Upper lobe of left lung (tissue), 6 donors: Measurements from ENCODE around the gene DYNC1I2. TPM values are rescaled to one million over a fixed set of nuclear protein-coding genes. Genes with fewer than 3 reads are reported as not detected.
A peak's percentile ranks its signal among the peaks of the same experiment; 100 is the strongest.
"Not testable (repeated sequence)": the region's sequence is repeated elsewhere in the genome, so short reads cannot be mapped to it uniquely, and the experiment has no call there.

Experiments used
- ATAC-seq, 2 donors: fragments of 200-7000 bp; cut with Tn5 transposase; one replicate each; pipeline ENCODE4 v1.9.1; 2022; ENCODE audit warnings: mild to moderate bottlenecking in 2 of 2, moderate library complexity in 2 of 2; ENCODE audit not compliant: low FRiP score in 2 of 2
- DNase-seq, 2 donors: peaks; one replicate each; pipeline ENCODE4 v3.0.0-alpha.2; 2019 to 2020
- H3K27ac ChIP-seq, 4 donors: fragments of 200-600 bp; sonication (generic); one replicate each; pipeline ENCODE4 v1.5.1; 2016 to 2019
- H3K27me3 ChIP-seq, 4 donors: fragments of 200-600 bp; sonication (generic); one replicate each; pipeline ENCODE4 v1.5.1; 2017 to 2019
- H3K36me3 ChIP-seq, 4 donors: fragments of 200-600 bp; sonication (generic); one replicate each; pipeline ENCODE4 v1.5.1; 2016 to 2019
- H3K4me1 ChIP-seq, 4 donors: fragments of 200-600 bp; sonication (generic); one replicate each; pipeline ENCODE4 v1.5.1; 2018 to 2019
- H3K4me3 ChIP-seq, 4 donors: fragments of 200-600 bp; sonication (generic); one replicate each; pipeline ENCODE4 v1.5.1; 2017 to 2019; ENCODE audit warnings: mild to moderate bottlenecking in 2 of 4, moderate library complexity in 1 of 4
- H3K9me3 ChIP-seq, 4 donors: fragments of 200-600 bp; sonication (generic); one replicate each; pipeline ENCODE4 v1.5.1; 2018 to 2019
- CTCF ChIP-seq, 6 experiments: fragments of 450-650 bp in 4 of 6; fragments of 200-600 bp in 2 of 6; sonication (generic) in 2 of 6; IDR thresholded peaks; one replicate each; pipeline ENCODE4 v1.5.1; 2016 to 2019; ENCODE audit warnings: antibody characterized with exemption in 6 of 6
- EP300 ChIP-seq, 4 donors: sonication (generic); formaldehyde crosslinking; IDR thresholded peaks; one replicate each; pipeline ENCODE4 v1.5.1; 2017; ENCODE audit warnings: antibody characterized with exemption in 4 of 4, control low read depth in 2 of 4
- POLR2A ChIP-seq, 4 donors: fragments of 450-650 bp; IDR thresholded peaks; one replicate each; pipeline ENCODE4 v1.5.1; 2016 to 2017; ENCODE audit warnings: antibody characterized with exemption in 4 of 4, mild to moderate bottlenecking in 2 of 4
- POLR2AphosphoS5 ChIP-seq, 2 donors: sonication (generic); formaldehyde crosslinking; IDR thresholded peaks; one replicate each; pipeline ENCODE4 v1.5.1; 2017; ENCODE audit warnings: antibody characterized with exemption in 2 of 2
- WGBS, 2 donors: methylation state at CpG; one replicate each; pipeline ENCODE4 v1.1.5; 2017 to 2018; 5-methylcytosine and 5-hydroxymethylcytosine counted together
- total RNA-seq, 6 donors: library from RNA; depleted of rRNA in 4 of 6; stranded (reverse); fragments of >200 nt in 4 of 6; gene quantifications; one replicate each; pipeline versions ENCODE4 v1.1.0 to v1.2.1, GENCODE V29; 2016 to 2021
- donor health status: DM: no; HTN: no; CAD: no; lungs with moderate emphysema.
- donor health status: DM: no; HTN: yes; CAD: no; lungs with severe emphysema.

Gene DYNC1I2
- total RNA-seq, 6 donors from 2014 or later, result 66.1 to 91.6 (median 78.7) TPM

DNA sequence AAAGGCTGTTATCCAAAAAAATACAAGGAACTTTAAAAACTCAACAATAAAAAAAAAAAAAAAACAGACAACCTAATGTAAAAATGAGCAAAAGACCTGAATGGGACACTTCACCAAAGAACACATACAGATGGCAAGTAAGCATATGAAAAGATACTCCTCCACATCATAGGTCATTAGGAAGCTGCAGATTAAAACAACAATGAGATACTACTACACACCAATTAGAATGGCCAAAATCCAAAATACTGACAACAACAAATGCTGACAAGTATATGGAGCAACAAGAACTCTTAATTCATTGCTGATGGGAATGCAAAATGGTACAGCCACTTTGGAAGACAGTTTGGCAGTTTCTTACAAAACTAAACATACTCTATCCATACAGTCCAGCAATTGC lies 84.2 kb downstream of the DYNC1I2 start:
- no peaks in the 10 kb centered on the region for H3K27me3 ChIP-seq
- DNase-seq, result no peak
- H3K27ac ChIP-seq, result no peak overlapping the region
- H3K4me3 ChIP-seq, result no peak overlapping the region
- no peaks in the 10 kb centered on the region for H3K9me3 ChIP-seq
- ATAC-seq, result no peak
- H3K36me3 ChIP-seq, result no peaks in the 10 kb centered on the region
- TF ChIP-seq POLR2AphosphoS5 (IDR thresholded peaks at IDR 0.05), result no peak
- TF ChIP-seq POLR2A (IDR thresholded peaks at IDR 0.05), result no peak
- TF ChIP-seq CTCF (IDR thresholded peaks at IDR 0.05), result no peak
- no peak for TF ChIP-seq EP300 (IDR thresholded peaks at IDR 0.05)
- H3K4me1 ChIP-seq, result no peaks in the 10 kb centered on the region

DNA sequence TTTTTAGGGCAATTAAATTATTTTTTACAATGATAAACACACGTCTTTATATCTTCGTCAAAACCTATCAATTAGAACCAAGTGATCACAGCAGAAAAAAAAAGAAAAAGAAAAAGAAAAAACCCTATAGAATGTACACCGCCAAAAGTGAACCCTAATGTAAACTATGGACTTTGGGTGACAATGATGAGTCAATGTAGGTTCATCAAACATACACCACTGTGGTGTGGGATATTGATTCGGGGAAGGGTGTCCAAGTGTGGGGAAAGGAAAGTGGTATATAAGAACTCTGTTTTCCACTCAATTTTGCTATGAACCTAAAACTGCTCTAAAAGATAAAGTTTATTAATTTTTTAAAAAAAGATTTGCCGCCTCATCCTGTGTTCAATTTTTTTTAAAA lies 85.1 kb downstream of the DYNC1I2 start:
- Histone ChIP-seq H3K27me3 (no peaks in the 10 kb centered on the region), H3K4me3 (no peak overlapping the region), H3K27ac (no peak overlapping the region), H3K36me3 (no peaks in the 10 kb centered on the region), H3K4me1 (no peaks in the 10 kb centered on the region), H3K9me3 (no peaks in the 10 kb centered on the region)
- DNase-seq, result no peak
- 90 to 98% methylated on average over 5 of the region's 5 CpGs for WGBS, 2 donors
- ATAC-seq, result no peak
- TF ChIP-seq CTCF (IDR thresholded peaks at IDR 0.05) (no peak), POLR2A (IDR thresholded peaks at IDR 0.05) (no peak), POLR2AphosphoS5 (IDR thresholded peaks at IDR 0.05) (no peak), EP300 (IDR thresholded peaks at IDR 0.05) (no peak)

DNA sequence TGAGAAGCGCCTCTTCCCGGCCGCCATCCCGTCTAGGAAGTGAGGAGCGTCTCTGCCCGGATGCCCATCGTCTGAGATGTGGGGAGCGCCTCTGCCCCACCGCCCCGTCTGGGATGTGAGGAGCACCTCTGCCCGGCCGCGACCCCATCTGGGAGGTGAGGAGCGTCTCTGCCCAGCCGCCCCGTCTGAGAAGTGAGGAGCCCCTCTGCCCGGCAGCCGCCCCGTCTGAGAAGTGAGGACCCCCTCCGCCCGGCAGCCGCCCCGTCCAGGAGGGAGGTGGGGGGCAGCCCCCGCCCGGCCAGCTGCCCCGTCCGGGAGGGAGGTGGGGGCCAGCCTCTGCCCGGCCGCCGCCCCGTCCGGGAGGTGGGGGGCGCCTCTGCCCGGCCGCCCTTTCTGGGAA lies 87.3 kb downstream of the DYNC1I2 start:
- not testable (repeated sequence) for ATAC-seq, H3K9me3 ChIP-seq, H3K27me3 ChIP-seq, H3K4me1 ChIP-seq, H3K4me3 ChIP-seq, H3K27ac ChIP-seq, H3K36me3 ChIP-seq
- WGBS, 2 donors, result 96 to 98% methylated on average over 14 to 24 of the region's 35 CpGs
- DNase-seq, result peak in 1 of 2 donors; percentile 50

DNA sequence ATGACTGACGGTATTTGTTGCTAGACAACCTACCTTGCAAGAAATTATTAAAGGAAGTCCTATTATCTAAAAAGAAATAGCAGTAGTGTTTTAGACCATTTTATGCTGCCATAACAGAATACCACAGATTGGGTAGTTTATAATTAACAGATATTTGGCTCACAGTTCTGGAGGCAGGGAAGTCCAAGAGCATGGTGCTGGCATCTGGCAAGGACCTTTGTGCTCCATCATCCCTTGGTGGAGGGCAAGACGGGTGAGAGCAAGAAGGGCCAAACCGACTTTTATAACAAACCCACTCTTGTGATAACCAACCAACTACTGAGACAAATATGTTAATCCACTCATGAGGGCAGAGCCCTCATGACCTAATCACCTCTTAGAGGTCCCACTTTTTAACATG lies 91.2 kb downstream of the DYNC1I2 start:
- no peaks in the 10 kb centered on the region for H3K4me1 ChIP-seq
- WGBS, 2 donors, result 95 to 98% methylated on average over 3 of the region's 3 CpGs
- ATAC-seq, result no peak

DNA sequence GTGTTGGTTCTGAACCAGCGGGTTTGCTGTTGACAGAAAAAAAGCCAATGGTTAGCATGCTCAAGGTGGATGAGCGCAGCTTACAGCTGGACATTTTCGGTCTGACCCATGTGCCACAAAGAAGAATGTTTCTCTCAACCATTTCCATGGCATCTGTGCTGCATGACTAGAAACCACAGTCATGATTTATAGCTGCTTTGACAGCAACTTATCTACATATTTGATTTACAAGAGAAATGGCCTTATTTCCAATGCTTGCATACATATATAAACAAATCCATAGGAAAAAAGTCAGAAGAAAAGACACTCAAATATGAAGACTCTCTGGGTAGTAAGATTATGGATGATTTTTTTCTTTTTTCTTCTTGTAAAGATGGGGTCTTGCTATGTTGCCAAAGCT lies 98.2 kb downstream of the DYNC1I2 start:
- peaks cover 0 to 52% (median 12%) of the 10 kb centered on the region in 4 donors for H3K36me3 ChIP-seq
- no peaks in the 10 kb centered on the region for H3K4me1 ChIP-seq
- H3K27ac ChIP-seq, result no peak overlapping the region
- WGBS, 2 donors, result 76 to 98% methylated on average over 3 of the region's 3 CpGs
- H3K4me3 ChIP-seq, result no peak overlapping the region
- DNase-seq, result no peak
- no peaks in the 10 kb centered on the region for H3K27me3 ChIP-seq
- H3K9me3 ChIP-seq, result no peaks in the 10 kb centered on the region
- TF ChIP-seq POLR2AphosphoS5 (IDR thresholded peaks at IDR 0.05) (no peak), EP300 (IDR thresholded peaks at IDR 0.05) (no peak), CTCF (IDR thresholded peaks at IDR 0.05) (no peak), POLR2A (IDR thresholded peaks at IDR 0.05) (no peak)
- ATAC-seq, result no peak

More for the DNA sequence above, 91.2 kb downstream of the DYNC1I2 start:
- peaks cover 0 to 4% (median 0%) of the 10 kb centered on the region in 4 donors for H3K9me3 ChIP-seq
- H3K4me3 ChIP-seq, result no peak overlapping the region
- TF ChIP-seq POLR2AphosphoS5 (IDR thresholded peaks at IDR 0.05), result no peak
- TF ChIP-seq EP300 (IDR thresholded peaks at IDR 0.05), result no peak
- no peak for TF ChIP-seq CTCF (IDR thresholded peaks at IDR 0.05)
- TF ChIP-seq POLR2A (IDR thresholded peaks at IDR 0.05), result no peak
- no peak overlapping the region for H3K27ac ChIP-seq
- H3K27me3 ChIP-seq, result no peaks in the 10 kb centered on the region
- no peak for DNase-seq
- peaks cover 0 to 2% (median 0%) of the 10 kb centered on the region in 4 donors for H3K36me3 ChIP-seq
